Measurements from ENCODE around the gene NCKAP5.

Gene NCKAP5

DNA sequence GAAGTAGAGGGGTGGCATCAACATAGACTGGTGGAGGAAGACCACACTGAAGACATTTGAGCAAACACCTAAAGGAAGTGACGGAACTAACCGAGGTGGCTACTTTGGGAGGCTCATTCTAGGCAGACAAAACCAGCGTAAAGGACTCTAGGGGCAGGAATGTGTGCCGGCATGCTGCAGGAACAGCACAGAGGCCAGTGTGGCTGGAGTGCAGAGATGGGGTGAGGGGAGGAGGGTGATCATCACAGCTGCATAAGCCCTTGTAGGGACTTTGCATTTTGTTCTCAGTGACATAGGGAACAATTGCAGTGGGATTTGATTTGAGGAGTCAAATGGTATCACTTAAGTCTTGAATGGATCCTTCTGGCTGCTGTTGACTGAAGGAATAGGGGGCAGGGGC, 253.5 kb downstream of the NCKAP5 start:
- Histone ChIP-seq H4K20me1 (ENCODE audit: insufficient read depth, low read length) (no peaks in the 10 kb centered on the region), H3K36me3 (ENCODE audit: insufficient read depth, low read length) (no peaks in the 10 kb centered on the region), H3K79me2 (ENCODE audit: insufficient read depth, low read length) (no peaks in the 10 kb centered on the region), H3K9me3 (ENCODE audit: insufficient read depth, low read length, severe bottlenecking) (no peaks in the 10 kb centered on the region), H3K4me3 (ENCODE audit: low read depth in 1 of 2, low read length in 2 of 2) (no peak overlapping the region), H3K4me1 (ENCODE audit: insufficient read depth, low read length) (no peaks in the 10 kb centered on the region), H3K4me2 (ENCODE audit: insufficient read depth, low read length) (no peak overlapping the region), H2AFZ (ENCODE audit: low read depth, low read length) (no peak overlapping the region), H3K9ac (ENCODE audit: low read depth, low read length) (no peak overlapping the region), H3K27me3 (ENCODE audit: insufficient read depth, low read length, poor library complexity) (no peaks in the 10 kb centered on the region), H3K27ac (ENCODE audit: low read length) (no peak overlapping the region)
- ATAC-seq (ENCODE audit: insufficient read depth, low read depth) (no peak), DNase-seq (no peak)
- no peak for TF ChIP-seq EZH2 (IDR thresholded peaks at IDR 0.05; ENCODE audit: borderline replicate concordance, low read depth, low read length, severe bottlenecking)
- TF ChIP-seq, protein P1, sequence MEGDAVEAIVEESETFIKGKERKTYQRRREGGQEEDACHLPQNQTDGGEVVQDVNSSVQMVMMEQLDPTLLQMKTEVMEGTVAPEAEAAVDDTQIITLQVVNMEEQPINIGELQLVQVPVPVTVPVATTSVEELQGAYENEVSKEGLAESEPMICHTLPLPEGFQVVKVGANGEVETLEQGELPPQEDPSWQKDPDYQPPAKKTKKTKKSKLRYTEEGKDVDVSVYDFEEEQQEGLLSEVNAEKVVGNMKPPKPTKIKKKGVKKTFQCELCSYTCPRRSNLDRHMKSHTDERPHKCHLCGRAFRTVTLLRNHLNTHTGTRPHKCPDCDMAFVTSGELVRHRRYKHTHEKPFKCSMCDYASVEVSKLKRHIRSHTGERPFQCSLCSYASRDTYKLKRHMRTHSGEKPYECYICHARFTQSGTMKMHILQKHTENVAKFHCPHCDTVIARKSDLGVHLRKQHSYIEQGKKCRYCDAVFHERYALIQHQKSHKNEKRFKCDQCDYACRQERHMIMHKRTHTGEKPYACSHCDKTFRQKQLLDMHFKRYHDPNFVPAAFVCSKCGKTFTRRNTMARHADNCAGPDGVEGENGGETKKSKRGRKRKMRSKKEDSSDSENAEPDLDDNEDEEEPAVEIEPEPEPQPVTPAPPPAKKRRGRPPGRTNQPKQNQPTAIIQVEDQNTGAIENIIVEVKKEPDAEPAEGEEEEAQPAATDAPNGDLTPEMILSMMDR (IDR thresholded peaks at IDR 0.05; ENCODE audit: borderline replicate concordance, extremely low read depth, low read length, poor library complexity, severe bottlenecking), result no peak

- Histone ChIP-seq H3K4me3 (ENCODE audit: low read depth in 1 of 2, low read length in 2 of 2) (no peak overlapping the region), H3K27ac (ENCODE audit: low read length) (no peak overlapping the region), H3K79me2 (ENCODE audit: insufficient read depth, low read length) (no peaks in the 10 kb centered on the region), H3K4me1 (ENCODE audit: insufficient read depth, low read length) (no peaks in the 10 kb centered on the region), H3K9ac (ENCODE audit: low read depth, low read length) (no peak overlapping the region), H3K36me3 (ENCODE audit: insufficient read depth, low read length) (no peaks in the 10 kb centered on the region), H2AFZ (ENCODE audit: low read depth, low read length) (no peak overlapping the region), H4K20me1 (ENCODE audit: insufficient read depth, low read length) (no peaks in the 10 kb centered on the region), H3K4me2 (ENCODE audit: insufficient read depth, low read length) (no peak overlapping the region), H3K27me3 (ENCODE audit: insufficient read depth, low read length, poor library complexity) (no peaks in the 10 kb centered on the region), H3K9me3 (ENCODE audit: insufficient read depth, low read length, severe bottlenecking) (no peaks in the 10 kb centered on the region)
- TF ChIP-seq, protein P1 (IDR thresholded peaks at IDR 0.05; ENCODE audit: borderline replicate concordance, extremely low read depth, low read length, poor library complexity, severe bottlenecking), result no peak
- TF ChIP-seq EZH2 (IDR thresholded peaks at IDR 0.05; ENCODE audit: borderline replicate concordance, low read depth, low read length, severe bottlenecking), result no peak
- DNase-seq, result no peak
- ATAC-seq (ENCODE audit: insufficient read depth, low read depth), result no peak
These were observed 256.1 kb downstream of the NCKAP5 start for GRCh38 chr2:133312038-133312729.

DNA sequence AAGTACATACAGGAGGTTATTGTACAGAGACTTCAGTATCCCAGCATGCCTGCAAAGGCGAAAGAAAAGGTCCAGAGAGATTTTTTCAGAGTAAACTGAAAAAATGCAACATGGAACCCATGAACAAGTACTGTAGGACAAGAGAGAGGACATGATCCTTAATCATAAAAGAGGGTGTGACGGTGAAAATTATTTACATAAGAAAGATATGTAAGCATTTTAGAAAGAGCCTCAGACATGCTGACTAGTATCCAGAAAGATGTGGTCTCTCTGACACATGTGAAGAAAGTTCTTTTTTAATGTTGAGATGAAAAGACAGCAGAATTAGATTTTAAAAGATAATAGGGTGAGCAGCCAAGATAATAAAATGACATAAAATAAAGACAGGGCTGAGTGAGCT, 262.0 kb downstream of the NCKAP5 start:
- TF ChIP-seq, protein P1 (IDR thresholded peaks at IDR 0.05; ENCODE audit: borderline replicate concordance, extremely low read depth, low read length, poor library complexity, severe bottlenecking), result no peak
- TF ChIP-seq EZH2 (IDR thresholded peaks at IDR 0.05; ENCODE audit: borderline replicate concordance, low read depth, low read length, severe bottlenecking), result no peak
- H3K79me2 ChIP-seq (ENCODE audit: insufficient read depth, low read length), result no peaks in the 10 kb centered on the region
- H3K27ac ChIP-seq (ENCODE audit: low read length), result no peak overlapping the region
- DNase-seq, result no peak
- H3K36me3 ChIP-seq (ENCODE audit: insufficient read depth, low read length), result no peaks in the 10 kb centered on the region
- H3K4me2 ChIP-seq (ENCODE audit: insufficient read depth, low read length), result no peak overlapping the region
- H3K9ac ChIP-seq (ENCODE audit: low read depth, low read length), result no peak overlapping the region
- ATAC-seq (ENCODE audit: insufficient read depth, low read depth), result no peak
- no peaks in the 10 kb centered on the region for H3K4me1 ChIP-seq (ENCODE audit: insufficient read depth, low read length)
- H2AFZ ChIP-seq (ENCODE audit: low read depth, low read length), result no peak overlapping the region
- no peaks in the 10 kb centered on the region for H3K9me3 ChIP-seq (ENCODE audit: insufficient read depth, low read length, severe bottlenecking)
- H3K27me3 ChIP-seq (ENCODE audit: insufficient read depth, low read length, poor library complexity), result no peaks in the 10 kb centered on the region
- no peaks in the 10 kb centered on the region for H4K20me1 ChIP-seq (ENCODE audit: insufficient read depth, low read length)
- H3K4me3 ChIP-seq (ENCODE audit: low read depth in 1 of 2, low read length in 2 of 2), result no peak overlapping the region

Data from DND-41 (cell line).